GM19351 (cell line): ENCODE measurements around the gene CERS5.

Experiments used
- ATAC-seq: cut with Tn5 transposase; IDR thresholded peaks from one replicate; pipeline ENCODE4 v1.9.1; 2021; ENCODE audit warnings: mild to moderate bottlenecking, moderate library complexity; ENCODE audit not compliant: unreplicated experiment

CERS5 gene

GRCh38 chr12:50132505-50133135, 34.5 kb downstream of the CERS5 start:
- no peak for ATAC-seq

- ATAC-seq: no peak
These were observed 37.9 kb downstream of the CERS5 start for GRCh38 chr12:50129290-50129689.

- no peak for ATAC-seq
These were observed 39.6 kb downstream of the CERS5 start for GRCh38 chr12:50127546-50127945.

GRCh38 chr12:50123203-50123602, 44.0 kb downstream of the CERS5 start:
- no peak for ATAC-seq

- ATAC-seq: no peak
These were observed 45.5 kb downstream of the CERS5 start for GRCh38 chr12:50121641-50122040.

- no peak for ATAC-seq
These were observed 46.2 kb downstream of the CERS5 start for GRCh38 chr12:50120953-50121352.

GRCh38 chr12:50120521-50120920, 46.6 kb downstream of the CERS5 start:
- ATAC-seq: no peak

GRCh38 chr12:50119387-50119786, 47.8 kb downstream of the CERS5 start:
- ATAC-seq: no peak

- no peak for ATAC-seq
These were observed 50.0 kb downstream of the CERS5 start for GRCh38 chr12:50117057-50117622.

- ATAC-seq: no peak
These were observed 54.5 kb downstream of the CERS5 start for GRCh38 chr12:50112456-50113218.

GRCh38 chr12:50111693-50112455, 55.3 kb downstream of the CERS5 start, which contains the start of gene COX14:
Gene COX14, plus strand, starts transcription at chr12:50112236. Its CDS starts 7,808 bp downstream, at chr12:50120044.
- peak; percentile 75 for ATAC-seq

- ATAC-seq: no peak
These were observed 55.8 kb downstream of the CERS5 start for GRCh38 chr12:50111395-50111692.

GRCh38 chr12:50110762-50111351, 56.3 kb downstream of the CERS5 start:
- ATAC-seq: no peak

GRCh38 chr12:50110127-50110761, 56.9 kb downstream of the CERS5 start:
- no peak for ATAC-seq

GRCh38 chr12:50109319-50109718, 57.9 kb downstream of the CERS5 start:
- no peak for ATAC-seq

GRCh38 chr12:50107416-50108268, 59.5 kb downstream of the CERS5 start:
- no peak for ATAC-seq

- no peak for ATAC-seq
These were observed 60.3 kb downstream of the CERS5 start for GRCh38 chr12:50106907-50107306.

GRCh38 chr12:50105913-50106450, 61.2 kb downstream of the CERS5 start:
- ATAC-seq: no peak
